Activated T-cell treated with anti-CD3 and anti-CD28 coated beads, Interleukin-2, amount 50 U/mL, for 72 hours (primary cell): ENCODE data around the gene FGD6. TPM values are rescaled to one million over a fixed set of nuclear protein-coding genes. Genes with fewer than 3 reads are reported as not detected.
A peak's percentile ranks its signal among the peaks of the same experiment; 100 is the strongest.
"Not testable (repeated sequence)": the region's sequence is repeated elsewhere in the genome, so short reads cannot be mapped to it uniquely, and the experiment has no call there.

Experiments
- ATAC-seq, 2 donors: fragments of 150-1000 bp; cut with Tn5 transposase; replicated peaks in 1 of 2; 2 replicates each; pipeline ENCODE4 v1.10.0; 2021; ENCODE audit warnings: moderate library complexity in 2 of 2, mild to moderate bottlenecking in 1 of 2
- DNase-seq, 2 donors: peaks; one replicate each; pipeline ENCODE4 v3.0.0; 2021 to 2022; ENCODE audit warnings: mixed read lengths in 1 of 2
- H3K27ac Mint-ChIP-seq: one replicate; pipeline ENCODE4 v1.8.0; 2022; ENCODE audit warnings: mild to moderate bottlenecking, moderate library complexity, mixed read lengths
- H3K27me3 Mint-ChIP-seq: one replicate; pipeline ENCODE4 v1.8.0; 2022; ENCODE audit warnings: low read depth, mixed read lengths
- H3K36me3 Mint-ChIP-seq, 2 donors: one replicate each; pipeline ENCODE4 v1.8.0; 2022; ENCODE audit warnings: mixed read lengths in 2 of 2, mild to moderate bottlenecking in 1 of 2; ENCODE audit not compliant: insufficient read depth in 2 of 2
- H3K4me1 Mint-ChIP-seq: one replicate; pipeline ENCODE4 v1.8.0; 2022; ENCODE audit warnings: low read depth, mixed read lengths
- H3K4me3 Mint-ChIP-seq, 2 donors: one replicate each; pipeline ENCODE4 v1.8.0; 2022; ENCODE audit warnings: mild to moderate bottlenecking in 2 of 2, mixed read lengths in 2 of 2, moderate library complexity in 2 of 2
- H3K9me3 Mint-ChIP-seq, 2 donors: one replicate each; pipeline ENCODE4 v1.8.0; 2022; ENCODE audit warnings: mixed read lengths in 2 of 2
- total RNA-seq, 2 donors: library from RNA; stranded (reverse); gene quantifications; one replicate each; pipeline ENCODE4 v1.2.3, GENCODE V29; 2022

Gene FGD6
- total RNA-seq, 2 donors from 2014 or later = 1.2 to 2.0 TPM

GRCh38 chr12:95243497-95244183, 26.4 kb upstream of the FGD6 start:
- no peaks in the 10 kb centered on the region for H3K27me3 Mint-ChIP-seq

GRCh38 chr12:95241761-95242506, 24.7 kb upstream of the FGD6 start:
- Mint-ChIP-seq H3K27me3 (no peaks in the 10 kb centered on the region), H3K27ac (no peak overlapping the region), H3K9me3 (no peaks in the 10 kb centered on the region), H3K4me1 (peaks cover 30% of the 10 kb centered on the region), H3K4me3 (no peak overlapping the region), H3K36me3 (peaks cover 3% of the 10 kb centered on the region in 2 donors)
- no peak for DNase-seq
- ATAC-seq = no peak

More at GRCh38 chr12:95243497-95244183, 26.4 kb upstream of the FGD6 start:
- no peak for ATAC-seq
- Mint-ChIP-seq H3K36me3 (peaks cover 0 to 2% of the 10 kb centered on the region in 2 donors), H3K4me3 (no peak overlapping the region), H3K4me1 (peaks cover 29% of the 10 kb centered on the region), H3K27ac (no peak overlapping the region), H3K9me3 (no peaks in the 10 kb centered on the region)
- no peak for DNase-seq

- not testable (repeated sequence) for H3K4me3 Mint-ChIP-seq, DNase-seq, H3K27me3 Mint-ChIP-seq, ATAC-seq, H3K9me3 Mint-ChIP-seq, H3K27ac Mint-ChIP-seq, H3K36me3 Mint-ChIP-seq
- H3K4me1 Mint-ChIP-seq = peaks cover 27% of the 10 kb centered on the region
These were observed 23.9 kb upstream of the FGD6 start for GRCh38 chr12:95241138-95241537.

GRCh38 chr12:95240556-95240955, 23.3 kb upstream of the FGD6 start:
- Mint-ChIP-seq H3K4me1 (peaks cover 21% of the 10 kb centered on the region), H3K27ac (no peak overlapping the region), H3K4me3 (no peak overlapping the region), H3K36me3 (peaks cover 3% of the 10 kb centered on the region in 2 donors), H3K27me3 (no peaks in the 10 kb centered on the region), H3K9me3 (no peaks in the 10 kb centered on the region)
- DNase-seq = no peak
- ATAC-seq = peak in 1 of 2 donors; percentile 23

- ATAC-seq, H3K9me3 Mint-ChIP-seq, H3K36me3 Mint-ChIP-seq, H3K27me3 Mint-ChIP-seq, DNase-seq: not testable (repeated sequence)
- H3K4me1 Mint-ChIP-seq = peaks cover 18% of the 10 kb centered on the region
- H3K4me3 Mint-ChIP-seq = peak overlapping the region in 1 of 2 donors; percentile 32
- peak overlapping the region; percentile 45 for H3K27ac Mint-ChIP-seq
These were observed 22.6 kb upstream of the FGD6 start for GRCh38 chr12:95239835-95240234.

GRCh38 chr12:95239216-95239615, 21.9 kb upstream of the FGD6 start:
- Mint-ChIP-seq H3K4me3 (peak overlapping the region in 1 of 2 donors; percentile 17), H3K27ac (peak overlapping the region; percentile 52), H3K4me1 (peaks cover 18% of the 10 kb centered on the region), H3K9me3 (no peaks in the 10 kb centered on the region), H3K27me3 (no peaks in the 10 kb centered on the region), H3K36me3 (peaks cover 5% of the 10 kb centered on the region in 2 donors)
- DNase-seq (no peak), ATAC-seq (no peak)

- Mint-ChIP-seq H3K4me3 (no peak overlapping the region), H3K4me1 (peaks cover 18% of the 10 kb centered on the region), H3K9me3 (no peaks in the 10 kb centered on the region), H3K36me3 (peaks cover 3 to 5% of the 10 kb centered on the region in 2 donors), H3K27ac (no peak overlapping the region), H3K27me3 (no peaks in the 10 kb centered on the region)
- DNase-seq (no peak), ATAC-seq (no peak)
These were observed 20.9 kb upstream of the FGD6 start for GRCh38 chr12:95238150-95238549.

GRCh38 chr12:95237315-95237714, 20.0 kb upstream of the FGD6 start:
- Mint-ChIP-seq H3K4me3 (no peak overlapping the region), H3K4me1 (peaks cover 22% of the 10 kb centered on the region), H3K9me3 (no peaks in the 10 kb centered on the region), H3K27me3 (no peaks in the 10 kb centered on the region), H3K36me3 (peaks cover 3 to 5% of the 10 kb centered on the region in 2 donors), H3K27ac (no peak overlapping the region)
- no peak for DNase-seq
- no peak for ATAC-seq

GRCh38 chr12:95235621-95236020, 18.4 kb upstream of the FGD6 start:
- not testable (repeated sequence) for H3K9me3 Mint-ChIP-seq, DNase-seq, H3K27ac Mint-ChIP-seq, H3K27me3 Mint-ChIP-seq, H3K36me3 Mint-ChIP-seq, ATAC-seq, H3K4me3 Mint-ChIP-seq
- peaks cover 30% of the 10 kb centered on the region for H3K4me1 Mint-ChIP-seq

GRCh38 chr12:95234187-95234586, 16.9 kb upstream of the FGD6 start:
- H3K27me3 Mint-ChIP-seq, H3K27ac Mint-ChIP-seq, DNase-seq, H3K9me3 Mint-ChIP-seq, H3K36me3 Mint-ChIP-seq, H3K4me3 Mint-ChIP-seq, ATAC-seq: not testable (repeated sequence)
- peaks cover 23% of the 10 kb centered on the region for H3K4me1 Mint-ChIP-seq

GRCh38 chr12:95231190-95231589, 13.9 kb upstream of the FGD6 start:
- DNase-seq (no peak), ATAC-seq (no peak)
- Mint-ChIP-seq H3K27me3 (no peaks in the 10 kb centered on the region), H3K4me3 (no peak overlapping the region), H3K27ac (no peak overlapping the region), H3K9me3 (no peaks in the 10 kb centered on the region), H3K4me1 (peaks cover 26% of the 10 kb centered on the region), H3K36me3 (peaks cover 2 to 6% of the 10 kb centered on the region in 2 donors)

- no peak for DNase-seq
- H3K36me3 Mint-ChIP-seq = peaks cover 2 to 6% of the 10 kb centered on the region in 2 donors
These were observed 13.0 kb upstream of the FGD6 start for GRCh38 chr12:95230313-95230712.

GRCh38 chr12:95229636-95230035, 12.4 kb upstream of the FGD6 start:
- DNase-seq (no peak), ATAC-seq (no peak)
- H3K27ac Mint-ChIP-seq = no peak overlapping the region
- H3K9me3 Mint-ChIP-seq = no peaks in the 10 kb centered on the region
- peaks cover 30% of the 10 kb centered on the region for H3K4me1 Mint-ChIP-seq
- H3K36me3 Mint-ChIP-seq = peaks cover 6 to 10% of the 10 kb centered on the region in 2 donors
- H3K4me3 Mint-ChIP-seq = no peak overlapping the region
- H3K27me3 Mint-ChIP-seq = no peaks in the 10 kb centered on the region

More at GRCh38 chr12:95230313-95230712, 13.0 kb upstream of the FGD6 start:
- no peak overlapping the region for H3K4me3 Mint-ChIP-seq
- H3K27me3 Mint-ChIP-seq = no peaks in the 10 kb centered on the region
- no peak overlapping the region for H3K27ac Mint-ChIP-seq
- peaks cover 26% of the 10 kb centered on the region for H3K4me1 Mint-ChIP-seq
- ATAC-seq = no peak
- H3K9me3 Mint-ChIP-seq = no peaks in the 10 kb centered on the region
